Mammary epithelial cell (primary cell): ENCODE measurements around the gene RPAP2.

Experiments
- CTCF ChIP-seq, 2 donors: IDR thresholded peaks in 1 of 2; conservative IDR thresholded peaks in 1 of 2; 2 replicates each; pipeline ENCODE4 v1.5.1; 2011 to 2012; ENCODE audit warnings: inconsistent platforms in 2 of 2, low read length in 2 of 2, mild to moderate bottlenecking in 2 of 2, control low read depth in 1 of 2, low read depth in 1 of 2; ENCODE audit not compliant: insufficient read depth in 1 of 2; ENCODE audit errors: extremely low read depth in 1 of 2
- EZH2 ChIP-seq: IDR thresholded peaks from 2 replicates; pipeline ENCODE4 v1.6.1; 2012; ENCODE audit warnings: low read length, inconsistent platforms, borderline replicate concordance

- TF ChIP-seq CTCF (conservative IDR thresholded peaks at IDR 0.05 in 1 of 2, IDR thresholded peaks at IDR 0.05 in 1 of 2; ENCODE audit: extremely low read depth in 1 of 2, insufficient read depth in 1 of 2, low read depth in 1 of 2, low read length in 2 of 2) (no peak), EZH2 (no peak)
These were observed 147.7 kb downstream of the RPAP2 start for GRCh38 chr1:92446546-92446945.
